Measurements from ENCODE around the gene FAM131A. TPM values are rescaled to one million over a fixed set of nuclear protein-coding genes. Genes with fewer than 3 reads are reported as not detected.
A peak's percentile ranks its signal among the peaks of the same experiment; 100 is the strongest.

Gene FAM131A
- total RNA-seq, 1 experiment from 2014 or later = 23.0 TPM

- CTCF ChIA-PET = interaction anchor here (1.7 to 5.2 kb wide), 3 partner anchors 7 to 162 kb away, joined by 4 to 33 read pairs (median 27); no protein-coding TSS in a partner anchor
- Mint-ChIP-seq H3K36me3 (no peaks in the 10 kb centered on the region), H3K27me3 (ENCODE audit: low read depth) (peaks cover 61% of the 10 kb centered on the region), H3K4me1 (peaks cover 45% of the 10 kb centered on the region), H3K4me3 (peak within 1 kb of the TSS; percentile 72), H3K9me3 (no peaks in the 10 kb centered on the region), H3K27ac (no peak within 1 kb of the TSS)
- POLR2A ChIA-PET = no interaction called here
- DNase-seq (ENCODE audit: low spot score) = no peak
- TF ChIP-seq MXD4 (CRISPR knock-in tag; IDR thresholded peaks at IDR 0.05; ENCODE audit: borderline replicate concordance) (no peak), RELA (CRISPR knock-in tag; IDR thresholded peaks at IDR 0.05; ENCODE audit: borderline replicate concordance) (no peak), ZNF532 (CRISPR knock-in tag; IDR thresholded peaks at IDR 0.05; ENCODE audit: borderline replicate concordance) (no peak), ATF3 (CRISPR knock-in tag; conservative IDR thresholded peaks at IDR 0.05) (no peak), E2F1 (CRISPR knock-in tag; IDR thresholded peaks at IDR 0.05) (no peak), ATF6 (CRISPR knock-in tag; IDR thresholded peaks at IDR 0.05) (no peak), SOX15 (CRISPR knock-in tag; IDR thresholded peaks at IDR 0.05) (no peak)
- ATAC-seq = no peak
Measured at GRCh38 chr3:184379358-184380184, 42.2 kb downstream of the FAM131A start, which contains the start of gene CHRD. Gene CHRD, plus strand, starts transcription at chr3:184380054. Its CDS starts 265 bp downstream, at chr3:184380319.

GRCh38 chr3:184380185-184380626 is 42.8 kb downstream of the FAM131A start:
- Mint-ChIP-seq H3K36me3 (no peaks in the 10 kb centered on the region), H3K4me3 (no peak overlapping the region), H3K9me3 (no peaks in the 10 kb centered on the region), H3K27me3 (ENCODE audit: low read depth) (peaks cover 63% of the 10 kb centered on the region), H3K27ac (no peak overlapping the region), H3K4me1 (peaks cover 43% of the 10 kb centered on the region)
- peak; percentile 74 for DNase-seq (ENCODE audit: low spot score)
- CTCF ChIA-PET = interaction anchor here (1.6 to 5.2 kb wide), 4 partner anchors 8 to 161 kb away, joined by 4 to 33 read pairs (median 16); no protein-coding TSS in a partner anchor
- POLR2A ChIA-PET = interaction anchor here (1.0 kb wide), 1 partner anchor 8 kb away, joined by 3 read pairs; no protein-coding TSS in a partner anchor
- peak; percentile 17 for ATAC-seq
- no peak for TF ChIP-seq MXD4 (CRISPR knock-in tag; IDR thresholded peaks at IDR 0.05; ENCODE audit: borderline replicate concordance)
- no peak for TF ChIP-seq NR3C1 (CRISPR knock-in tag; conservative IDR thresholded peaks at IDR 0.05; ENCODE audit: low read depth)
- TF ChIP-seq ZNF396 (CRISPR knock-in tag; IDR thresholded peaks at IDR 0.05; ENCODE audit: borderline replicate concordance) = no peak
- TF ChIP-seq USF2 (CRISPR knock-in tag; IDR thresholded peaks at IDR 0.05) = no peak
- TF ChIP-seq ZNF671 (CRISPR knock-in tag; IDR thresholded peaks at IDR 0.05) = no peak
- TF ChIP-seq FOXP4 (CRISPR knock-in tag; IDR thresholded peaks at IDR 0.05) = no peak
- no peak for TF ChIP-seq ZNF232 (CRISPR knock-in tag; IDR thresholded peaks at IDR 0.05)
- TF ChIP-seq CTCF (IDR thresholded peaks at IDR 0.05) = no peak
- TF ChIP-seq MAX (CRISPR knock-in tag; IDR thresholded peaks at IDR 0.05) = no peak
- no peak for TF ChIP-seq SP1 (CRISPR knock-in tag; conservative IDR thresholded peaks at IDR 0.05)
- no peak for TF ChIP-seq ZSCAN18 (CRISPR knock-in tag; IDR thresholded peaks at IDR 0.05)
- no peak for TF ChIP-seq ZNF423 (CRISPR knock-in tag; IDR thresholded peaks at IDR 0.05)

Data from WTC11 (cell line).